ENCODE results near the gene MGAT4A. TPM values are rescaled to one million over a fixed set of nuclear protein-coding genes. Genes with fewer than 3 reads are reported as not detected.

MGAT4A gene
- total RNA-seq, 4 donors from 2014 or later = 52.8 to 243 (median 175) TPM

GRCh38 chr2:98654699-98655495 lies 76.0 kb downstream of the MGAT4A start:
- Histone ChIP-seq H3K9me3 (no peaks in the 10 kb centered on the region), H3K36me3 (peaks cover 0 to 17% (median 0%) of the 10 kb centered on the region in 3 donors), H3K4me1 (peaks cover 0 to 8% (median 0%) of the 10 kb centered on the region in 4 donors), H3K27ac (peak overlapping the region in 3 of 4 donors; percentile 6 to 41 (median 27)), H3K27me3 (no peaks in the 10 kb centered on the region), H3K4me3 (no peak overlapping the region)
- no peak for TF ChIP-seq POLR2A (IDR thresholded peaks at IDR 0.05)
- TF ChIP-seq CTCF (IDR thresholded peaks at IDR 0.05) = no peak
- peak in 2 of 3 donors; percentile 50 to 53 for DNase-seq

GRCh38 chr2:98650998-98651397 lies 79.9 kb downstream of the MGAT4A start:
- Histone ChIP-seq H3K36me3 (peaks cover 0 to 37% (median 0%) of the 10 kb centered on the region in 3 donors), H3K4me1 (peaks cover 0 to 13% (median 0%) of the 10 kb centered on the region in 4 donors), H3K9me3 (no peaks in the 10 kb centered on the region), H3K27ac (no peak overlapping the region), H3K4me3 (no peak overlapping the region), H3K27me3 (no peaks in the 10 kb centered on the region)
- no peak for DNase-seq
- no peak for TF ChIP-seq POLR2A (IDR thresholded peaks at IDR 0.05)
- no peak for TF ChIP-seq CTCF (IDR thresholded peaks at IDR 0.05)

GRCh38 chr2:98649992-98650375 lies 80.9 kb downstream of the MGAT4A start:
- TF ChIP-seq CTCF (IDR thresholded peaks at IDR 0.05) = no peak
- TF ChIP-seq POLR2A (IDR thresholded peaks at IDR 0.05) = no peak
- Histone ChIP-seq H3K4me3 (no peak overlapping the region), H3K9me3 (no peaks in the 10 kb centered on the region), H3K27ac (no peak overlapping the region), H3K36me3 (peaks cover 0 to 35% (median 0%) of the 10 kb centered on the region in 3 donors), H3K27me3 (no peaks in the 10 kb centered on the region), H3K4me1 (peaks cover 0 to 13% (median 0%) of the 10 kb centered on the region in 4 donors)
- DNase-seq = no peak

GRCh38 chr2:98649135-98649991 lies 81.6 kb downstream of the MGAT4A start:
- Histone ChIP-seq H3K27ac (no peak overlapping the region), H3K4me1 (peaks cover 0 to 13% (median 0%) of the 10 kb centered on the region in 4 donors), H3K9me3 (no peaks in the 10 kb centered on the region), H3K27me3 (no peaks in the 10 kb centered on the region), H3K4me3 (no peak overlapping the region), H3K36me3 (peaks cover 0 to 33% (median 0%) of the 10 kb centered on the region in 3 donors)
- peak; percentile 67 to 95 (median 88) for DNase-seq
- peak; percentile 85 to 100 (median 97) for TF ChIP-seq CTCF (IDR thresholded peaks at IDR 0.05)
- TF ChIP-seq POLR2A (IDR thresholded peaks at IDR 0.05) = no peak

GRCh38 chr2:98648451-98648850 lies 82.5 kb downstream of the MGAT4A start:
- Histone ChIP-seq H3K36me3 (peaks cover 0 to 37% (median 0%) of the 10 kb centered on the region in 3 donors), H3K27me3 (no peaks in the 10 kb centered on the region), H3K4me1 (peaks cover 0 to 13% (median 0%) of the 10 kb centered on the region in 4 donors), H3K9me3 (no peaks in the 10 kb centered on the region), H3K4me3 (no peak overlapping the region), H3K27ac (no peak overlapping the region)
- peak in 1 of 3 donors; percentile 46 for DNase-seq
- TF ChIP-seq POLR2A (IDR thresholded peaks at IDR 0.05) (no peak), CTCF (IDR thresholded peaks at IDR 0.05) (no peak)
